HEK293 (cell line): Measurements from ENCODE around the gene TSLP.
A peak's percentile ranks its signal among the peaks of the same experiment; 100 is the strongest.

Source experiments
- CTCF ChIA-PET: fragments of 350-600 bp; formaldehyde crosslinking; extraction: SDS; loops from one replicate; lab custom pipeline; 2021; ENCODE audit warnings: antibody characterized with exemption; lab: Yijun Ruan, JAX
- POLR2A ChIA-PET: fragments of 300-600 bp; formaldehyde crosslinking; extraction: SDS; loops from one replicate; lab custom pipeline; 2020; ENCODE audit warnings: antibody characterized with exemption, inconsistent platforms; lab: Yijun Ruan, JAX
- H3K27ac ChIP-seq: fragments of 200-500 bp; sonication (Bioruptor generic); 2 replicates; pipeline ENCODE4 v1.5.1; 2014; ENCODE audit warnings: low read depth, low read length, control low read depth, inconsistent platforms; ENCODE audit errors: extremely low read depth
- H3K36me3 ChIP-seq, 2 experiments: fragments of 200-500 bp in 1 of 2; sonication (Bioruptor generic) in 1 of 2; 1 replicate in 1 of 2; 2 replicates in 1 of 2; pipeline ENCODE4 v1.5.1; 2014 to 2017; ENCODE audit warnings: inconsistent platforms in 2 of 2, low read length in 2 of 2; ENCODE audit not compliant: control insufficient read depth in 2 of 2, insufficient read depth in 1 of 2
- H3K4me1 ChIP-seq: fragments of 200-500 bp; sonication (Bioruptor generic); 2 replicates; pipeline ENCODE4 v1.5.1; 2014; ENCODE audit warnings: mild to moderate bottlenecking, low read length, inconsistent platforms; ENCODE audit not compliant: control insufficient read depth, insufficient read depth
- H3K4me3 ChIP-seq: 2 replicates; pipeline ENCODE4 v1.5.1; 2011; ENCODE audit warnings: low read depth, mild to moderate bottlenecking, control low read depth, low read length, moderate library complexity
- H3K9me3 ChIP-seq: fragments of 200-500 bp; sonication (Bioruptor generic); 2 replicates; pipeline ENCODE4 v1.5.1; 2014; ENCODE audit warnings: low read depth, low read length, inconsistent platforms; ENCODE audit not compliant: control insufficient read depth, insufficient read depth
- ATF2 ChIP-seq: fragments of 450-650 bp; formaldehyde crosslinking; IDR thresholded peaks from 2 replicates; pipeline ENCODE4 v1.5.1; 2016; ENCODE audit warnings: missing biosample characterization, missing genetic modification characterization, low read depth
- GLIS1 ChIP-seq: fragments of 450-650 bp; formaldehyde crosslinking; IDR thresholded peaks from 2 replicates; pipeline ENCODE4 v1.5.1; 2016; ENCODE audit warnings: missing biosample characterization, missing genetic modification characterization
- KLF17 ChIP-seq: fragments of 450-650 bp; formaldehyde crosslinking; IDR thresholded peaks from 2 replicates; pipeline ENCODE4 v1.5.1; 2016; ENCODE audit warnings: missing biosample characterization, missing genetic modification characterization
- MZF1 ChIP-seq: fragments of 450-650 bp; formaldehyde crosslinking; IDR thresholded peaks from 2 replicates; pipeline ENCODE4 v1.5.1; 2017; ENCODE audit warnings: missing biosample characterization, missing genetic modification characterization, borderline replicate concordance
- ZNF221 ChIP-seq: fragments of 450-650 bp; formaldehyde crosslinking; IDR thresholded peaks from 2 replicates; pipeline ENCODE4 v1.5.1; 2017; ENCODE audit warnings: missing biosample characterization, missing genetic modification characterization, borderline replicate concordance
- ZNF280C ChIP-seq: fragments of 450-650 bp; formaldehyde crosslinking; IDR thresholded peaks from 2 replicates; pipeline ENCODE4 v1.5.1; 2016; ENCODE audit warnings: missing biosample characterization, missing genetic modification characterization
- ZNF366 ChIP-seq: fragments of 450-650 bp; formaldehyde crosslinking; conservative IDR thresholded peaks from 2 replicates; pipeline ENCODE4 v1.5.1; 2016; ENCODE audit warnings: missing biosample characterization, missing genetic modification characterization
- ZNF518A ChIP-seq: fragments of 450-650 bp; formaldehyde crosslinking; conservative IDR thresholded peaks from 2 replicates; pipeline ENCODE4 v1.5.1; 2016; ENCODE audit warnings: low read depth, missing biosample characterization, missing genetic modification characterization
- ZNF561 ChIP-seq: fragments of 450-650 bp; IDR thresholded peaks from 2 replicates; pipeline ENCODE4 v1.5.1; 2018; ENCODE audit warnings: missing biosample characterization, missing genetic modification characterization, borderline replicate concordance
- ZNF596 ChIP-seq: fragments of 450-650 bp; IDR thresholded peaks from 2 replicates; pipeline ENCODE4 v1.5.0; 2018; ENCODE audit warnings: missing biosample characterization, mild to moderate bottlenecking, missing genetic modification characterization, moderate library complexity
- ZNF626 ChIP-seq: fragments of 450-650 bp; sonication (Bioruptor Pico); formaldehyde crosslinking; IDR thresholded peaks from 2 replicates; pipeline ENCODE4 v1.5.1; 2018; ENCODE audit warnings: missing biosample characterization, missing genetic modification characterization, inconsistent platforms
- ZNF692 ChIP-seq: fragments of 450-650 bp; formaldehyde crosslinking; IDR thresholded peaks from 2 replicates; pipeline ENCODE4 v1.5.1; 2016; ENCODE audit warnings: missing biosample characterization, missing genetic modification characterization
- ZNF792 ChIP-seq: fragments of 450-650 bp; formaldehyde crosslinking; IDR thresholded peaks from 2 replicates; pipeline ENCODE4 v1.5.1; 2016; ENCODE audit warnings: missing biosample characterization, missing genetic modification characterization
- TF ChIP-seq, protein P1 (sequence below): fragments of 450-650 bp; formaldehyde crosslinking; IDR thresholded peaks from 2 replicates; pipeline ENCODE4 v1.5.1; 2016; ENCODE audit warnings: missing biosample characterization, missing genetic modification characterization
- TF ChIP-seq, protein P2 (sequence below): fragments of 450-650 bp; formaldehyde crosslinking; IDR thresholded peaks from 2 replicates; pipeline ENCODE4 v1.5.1; 2016; ENCODE audit warnings: missing biosample characterization, missing genetic modification characterization
- TF ChIP-seq, protein P3 (sequence below): fragments of 450-650 bp; formaldehyde crosslinking; IDR thresholded peaks from 2 replicates; pipeline ENCODE4 v1.5.1; 2016; ENCODE audit warnings: missing biosample characterization, missing genetic modification characterization, borderline replicate concordance
- TF ChIP-seq, protein P4 (sequence below): fragments of 450-650 bp; formaldehyde crosslinking; IDR thresholded peaks from 2 replicates; pipeline ENCODE4 v1.5.1; 2017; ENCODE audit warnings: missing biosample characterization, missing genetic modification characterization

Gene TSLP

GRCh38 chr5:111071413-111071812, at the start of gene TSLP:
Gene TSLP (plus strand): TSS chr5:111071713. CDS start chr5:111071891, 178 bp downstream.
- TF ChIP-seq, protein P1, sequence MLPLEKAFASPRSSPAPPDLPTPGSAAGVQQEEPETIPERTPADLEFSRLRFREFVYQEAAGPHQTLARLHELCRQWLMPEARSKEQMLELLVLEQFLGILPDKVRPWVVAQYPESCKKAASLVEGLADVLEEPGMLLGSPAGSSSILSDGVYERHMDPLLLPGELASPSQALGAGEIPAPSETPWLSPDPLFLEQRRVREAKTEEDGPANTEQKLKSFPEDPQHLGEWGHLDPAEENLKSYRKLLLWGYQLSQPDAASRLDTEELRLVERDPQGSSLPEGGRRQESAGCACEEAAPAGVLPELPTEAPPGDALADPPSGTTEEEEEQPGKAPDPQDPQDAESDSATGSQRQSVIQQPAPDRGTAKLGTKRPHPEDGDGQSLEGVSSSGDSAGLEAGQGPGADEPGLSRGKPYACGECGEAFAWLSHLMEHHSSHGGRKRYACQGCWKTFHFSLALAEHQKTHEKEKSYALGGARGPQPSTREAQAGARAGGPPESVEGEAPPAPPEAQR (tag by site-specific recombination), result no peak
- TF ChIP-seq, protein P2, sequence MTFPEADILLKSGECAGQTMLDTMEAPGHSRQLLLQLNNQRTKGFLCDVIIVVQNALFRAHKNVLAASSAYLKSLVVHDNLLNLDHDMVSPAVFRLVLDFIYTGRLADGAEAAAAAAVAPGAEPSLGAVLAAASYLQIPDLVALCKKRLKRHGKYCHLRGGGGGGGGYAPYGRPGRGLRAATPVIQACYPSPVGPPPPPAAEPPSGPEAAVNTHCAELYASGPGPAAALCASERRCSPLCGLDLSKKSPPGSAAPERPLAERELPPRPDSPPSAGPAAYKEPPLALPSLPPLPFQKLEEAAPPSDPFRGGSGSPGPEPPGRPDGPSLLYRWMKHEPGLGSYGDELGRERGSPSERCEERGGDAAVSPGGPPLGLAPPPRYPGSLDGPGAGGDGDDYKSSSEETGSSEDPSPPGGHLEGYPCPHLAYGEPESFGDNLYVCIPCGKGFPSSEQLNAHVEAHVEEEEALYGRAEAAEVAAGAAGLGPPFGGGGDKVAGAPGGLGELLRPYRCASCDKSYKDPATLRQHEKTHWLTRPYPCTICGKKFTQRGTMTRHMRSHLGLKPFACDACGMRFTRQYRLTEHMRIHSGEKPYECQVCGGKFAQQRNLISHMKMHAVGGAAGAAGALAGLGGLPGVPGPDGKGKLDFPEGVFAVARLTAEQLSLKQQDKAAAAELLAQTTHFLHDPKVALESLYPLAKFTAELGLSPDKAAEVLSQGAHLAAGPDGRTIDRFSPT (tag by site-specific recombination), result no peak
- TF ChIP-seq ZNF792 (tag by site-specific recombination) (no peak), ZNF518A (no peak), KLF17 (tag by site-specific recombination) (no peak), ZNF280C (no peak), ZNF626 (tag by site-specific recombination) (no peak), ATF2 (no peak), ZNF366 (tag by site-specific recombination) (no peak), MZF1 (no peak), GLIS1 (no peak), ZNF596 (tag by site-specific recombination) (no peak), ZNF221 (tag by site-specific recombination) (no peak), ZNF561 (tag by site-specific recombination) (no peak), ZNF692 (tag by site-specific recombination) (no peak)
- TF ChIP-seq, protein P3, sequence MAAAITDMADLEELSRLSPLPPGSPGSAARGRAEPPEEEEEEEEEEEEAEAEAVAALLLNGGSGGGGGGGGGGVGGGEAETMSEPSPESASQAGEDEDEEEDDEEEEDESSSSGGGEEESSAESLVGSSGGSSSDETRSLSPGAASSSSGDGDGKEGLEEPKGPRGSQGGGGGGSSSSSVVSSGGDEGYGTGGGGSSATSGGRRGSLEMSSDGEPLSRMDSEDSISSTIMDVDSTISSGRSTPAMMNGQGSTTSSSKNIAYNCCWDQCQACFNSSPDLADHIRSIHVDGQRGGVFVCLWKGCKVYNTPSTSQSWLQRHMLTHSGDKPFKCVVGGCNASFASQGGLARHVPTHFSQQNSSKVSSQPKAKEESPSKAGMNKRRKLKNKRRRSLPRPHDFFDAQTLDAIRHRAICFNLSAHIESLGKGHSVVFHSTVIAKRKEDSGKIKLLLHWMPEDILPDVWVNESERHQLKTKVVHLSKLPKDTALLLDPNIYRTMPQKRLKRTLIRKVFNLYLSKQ, result no peak
- TF ChIP-seq, protein P4, sequence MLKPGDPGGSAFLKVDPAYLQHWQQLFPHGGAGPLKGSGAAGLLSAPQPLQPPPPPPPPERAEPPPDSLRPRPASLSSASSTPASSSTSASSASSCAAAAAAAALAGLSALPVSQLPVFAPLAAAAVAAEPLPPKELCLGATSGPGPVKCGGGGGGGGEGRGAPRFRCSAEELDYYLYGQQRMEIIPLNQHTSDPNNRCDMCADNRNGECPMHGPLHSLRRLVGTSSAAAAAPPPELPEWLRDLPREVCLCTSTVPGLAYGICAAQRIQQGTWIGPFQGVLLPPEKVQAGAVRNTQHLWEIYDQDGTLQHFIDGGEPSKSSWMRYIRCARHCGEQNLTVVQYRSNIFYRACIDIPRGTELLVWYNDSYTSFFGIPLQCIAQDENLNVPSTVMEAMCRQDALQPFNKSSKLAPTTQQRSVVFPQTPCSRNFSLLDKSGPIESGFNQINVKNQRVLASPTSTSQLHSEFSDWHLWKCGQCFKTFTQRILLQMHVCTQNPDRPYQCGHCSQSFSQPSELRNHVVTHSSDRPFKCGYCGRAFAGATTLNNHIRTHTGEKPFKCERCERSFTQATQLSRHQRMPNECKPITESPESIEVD (tag by site-specific recombination), result no peak
- ChIA-PET POLR2A (no interaction called here), CTCF (interaction anchor here (0.8 kb wide), 1 partner anchor 86 kb away, joined by 4 read pairs; no protein-coding TSS in a partner anchor)
- Histone ChIP-seq H3K4me3 (peak within 1 kb of the TSS; percentile 47), H3K4me1 (no peaks in the 10 kb centered on the region), H3K9me3 (no peaks in the 10 kb centered on the region), H3K36me3 (no peaks in the 10 kb centered on the region), H3K27ac (no peak within 1 kb of the TSS)
